Fibroblast of villous mesenchyme (primary cell): ENCODE results near the gene SDCBP2. TPM values are rescaled to one million over a fixed set of nuclear protein-coding genes. Genes with fewer than 3 reads are reported as not detected.

Experiments used
- DNase-seq: peaks from one replicate; pipeline ENCODE4 v3.0.0-alpha.2; 2010; ENCODE audit warnings: low read depth
- H3K4me3 ChIP-seq: 2 replicates; pipeline ENCODE4 v1.5.1; 2011; ENCODE audit warnings: low read depth, mild to moderate bottlenecking, low read length
- CTCF ChIP-seq: IDR thresholded peaks from 2 replicates; pipeline ENCODE4 v1.5.1; 2012; ENCODE audit warnings: low read depth, mild to moderate bottlenecking, low read length; ENCODE audit not compliant: insufficient read depth
- total RNA-seq: library from RNA; depleted of rRNA; stranded (reverse); fragments of >200 nt; gene quantifications from 2 replicates; pipeline ENCODE4 v1.2.3, GENCODE V29; 2012

SDCBP2 gene
- total RNA-seq, 1 donor = 0.43 TPM

- no peak for TF ChIP-seq CTCF
- DNase-seq = no peak
- H3K4me3 ChIP-seq = no peak overlapping the region
These were observed 31.5 kb downstream of the SDCBP2 start for GRCh38 chr20:1297486-1297885.

GRCh38 chr20:1296922-1297321 is 32.0 kb downstream of the SDCBP2 start:
- DNase-seq = no peak
- no peak for TF ChIP-seq CTCF
- H3K4me3 ChIP-seq = no peak overlapping the region

- no peak for TF ChIP-seq CTCF
- DNase-seq = no peak
- H3K4me3 ChIP-seq = no peak overlapping the region
These were observed 32.8 kb downstream of the SDCBP2 start for GRCh38 chr20:1296117-1296610.

GRCh38 chr20:1295276-1295930 is 33.5 kb downstream of the SDCBP2 start:
- H3K4me3 ChIP-seq = no peak overlapping the region
- no peak for DNase-seq
- TF ChIP-seq CTCF = no peak

GRCh38 chr20:1294497-1294896 is 34.4 kb downstream of the SDCBP2 start:
- DNase-seq = no peak
- no peak overlapping the region for H3K4me3 ChIP-seq
- TF ChIP-seq CTCF = no peak

GRCh38 chr20:1293641-1294379 is 35.1 kb downstream of the SDCBP2 start:
- no peak for TF ChIP-seq CTCF
- H3K4me3 ChIP-seq = no peak overlapping the region
- no peak for DNase-seq

- TF ChIP-seq CTCF = no peak
- no peak overlapping the region for H3K4me3 ChIP-seq
- no peak for DNase-seq
These were observed 36.3 kb downstream of the SDCBP2 start for GRCh38 chr20:1292620-1293019.
